ENCODE results near the gene CRYAB. TPM values are rescaled to one million over a fixed set of nuclear protein-coding genes. Genes with fewer than 3 reads are reported as not detected.

CRYAB gene
- total RNA-seq, 1 donor from 2014 or later = 6,704 TPM

- peak overlapping the region; percentile 96 for H3K27ac ChIP-seq (replicated peaks)
- peak overlapping the region; percentile 76 for H3K4me3 ChIP-seq
- H3K27me3 ChIP-seq (ENCODE audit: low read depth) = no peaks in the 10 kb centered on the region
- TF ChIP-seq CTCF (IDR thresholded peaks at IDR 0.05; ENCODE audit: borderline replicate concordance) = no peak
- H3K4me1 ChIP-seq = peaks cover 20% of the 10 kb centered on the region
- H3K36me3 ChIP-seq = peaks cover 10% of the 10 kb centered on the region
- no peaks in the 10 kb centered on the region for H3K9me3 ChIP-seq (replicated peaks)
- intact Hi-C loops (cut with micrococcal nuclease) = no loop called here
- DNase-seq = no peak
Observed at GRCh38 chr11:111879637-111879960, 32.0 kb downstream of the CRYAB start.

- Histone ChIP-seq H3K27me3 (ENCODE audit: low read depth) (no peaks in the 10 kb centered on the region), H3K27ac (replicated peaks) (peak within 1 kb of the TSS; percentile 96), H3K4me1 (peaks cover 20% of the 10 kb centered on the region), H3K4me3 (peak within 1 kb of the TSS; percentile 76), H3K36me3 (peaks cover 10% of the 10 kb centered on the region), H3K9me3 (replicated peaks) (no peaks in the 10 kb centered on the region)
- intact Hi-C loops (cut with micrococcal nuclease) = no loop called here
- TF ChIP-seq CTCF (IDR thresholded peaks at IDR 0.05; ENCODE audit: borderline replicate concordance) = peak; percentile 96
- DNase-seq = peak; percentile 95
Observed at GRCh38 chr11:111878849-111879636, 32.5 kb downstream of the CRYAB start, which contains the start of the genes CFAP68 and FDXACB1. Gene CFAP68 (plus strand): TSS chr11:111879541. CDS start chr11:111879561, 20 bp downstream. Gene FDXACB1 (minus strand): TSS chr11:111879165. CDS start chr11:111879132, 33 bp downstream.

- intact Hi-C loops (cut with micrococcal nuclease) = no loop called here
- H3K4me3 ChIP-seq = peak overlapping the region; percentile 76
- peak overlapping the region; percentile 96 for H3K27ac ChIP-seq (replicated peaks)
- peaks cover 10% of the 10 kb centered on the region for H3K36me3 ChIP-seq
- TF ChIP-seq CTCF (IDR thresholded peaks at IDR 0.05; ENCODE audit: borderline replicate concordance) = no peak
- peaks cover 20% of the 10 kb centered on the region for H3K4me1 ChIP-seq
- DNase-seq = no peak
- H3K9me3 ChIP-seq (replicated peaks) = no peaks in the 10 kb centered on the region
- H3K27me3 ChIP-seq (ENCODE audit: low read depth) = no peaks in the 10 kb centered on the region
Observed at GRCh38 chr11:111878385-111878848, 33.2 kb downstream of the CRYAB start.

GRCh38 chr11:111871693-111872161, 39.8 kb downstream of the CRYAB start:
- intact Hi-C loops (cut with micrococcal nuclease) = no loop called here
- Histone ChIP-seq H3K27ac (replicated peaks) (peak overlapping the region; percentile 96), H3K27me3 (ENCODE audit: low read depth) (no peaks in the 10 kb centered on the region), H3K4me1 (peaks cover 27% of the 10 kb centered on the region), H3K36me3 (peaks cover 36% of the 10 kb centered on the region), H3K4me3 (peak overlapping the region; percentile 88), H3K9me3 (replicated peaks) (no peaks in the 10 kb centered on the region)
- DNase-seq = no peak
- no peak for TF ChIP-seq CTCF (IDR thresholded peaks at IDR 0.05; ENCODE audit: borderline replicate concordance)

- no peaks in the 10 kb centered on the region for H3K27me3 ChIP-seq (ENCODE audit: low read depth)
- peak within 1 kb of the TSS; percentile 88 for H3K4me3 ChIP-seq
- H3K27ac ChIP-seq (replicated peaks) = peak within 1 kb of the TSS; percentile 96
- DNase-seq = peak; percentile 87
- H3K4me1 ChIP-seq = peaks cover 27% of the 10 kb centered on the region
- H3K9me3 ChIP-seq (replicated peaks) = no peaks in the 10 kb centered on the region
- intact Hi-C loops (cut with micrococcal nuclease) = no loop called here
- peaks cover 40% of the 10 kb centered on the region for H3K36me3 ChIP-seq
- TF ChIP-seq CTCF (IDR thresholded peaks at IDR 0.05; ENCODE audit: borderline replicate concordance) = peak; percentile 33
Observed at GRCh38 chr11:111870886-111871692, 40.5 kb downstream of the CRYAB start, which contains the start of gene ALG9. Gene ALG9 (minus strand): TSS chr11:111871581. CDS start chr11:111871482, 99 bp downstream.
